ENCODE measurements around the gene ADARB1. TPM values are rescaled to one million over a fixed set of nuclear protein-coding genes. Genes with fewer than 3 reads are reported as not detected.

ADARB1 gene
- total and polyA plus RNA-seq, 2 experiments from 2014 or later, result 16.0 to 17.3 TPM

- Histone ChIP-seq H3K4me3 (no peak overlapping the region), H3K27ac (no peak overlapping the region), H4K20me1 (ENCODE audit: insufficient read depth, poor library complexity, severe bottlenecking) (no peaks in the 10 kb centered on the region), H3K27me3 (no peaks in the 10 kb centered on the region), H3K4me2 (no peak overlapping the region), H3K9me2 (replicated peaks; ENCODE audit: insufficient read depth) (no peaks in the 10 kb centered on the region), H3K9me3 (ENCODE audit: low read depth) (peaks cover 26% of the 10 kb centered on the region), H3K36me3 (replicated peaks; ENCODE audit: insufficient read depth, low read depth) (no peaks in the 10 kb centered on the region), H2AFZ (no peak overlapping the region), H3K4me1 (ENCODE audit: insufficient read depth) (no peaks in the 10 kb centered on the region), H3K79me2 (no peaks in the 10 kb centered on the region)
- DNase-seq (ENCODE audit: low spot score), result no peak
- WGBS (ENCODE audit: low lambda C conversion rate, missing lambda C conversion rate), result 96% methylated on average over 2 of the region's 2 CpGs
- no peak for TF ChIP-seq EZH2phosphoT487 (IDR thresholded peaks at IDR 0.05; ENCODE audit: low read depth, severe bottlenecking, unreplicated experiment)
Measured at GRCh38 chr21:45190013-45190412, 115.6 kb downstream of the ADARB1 start.

- WGBS (ENCODE audit: low lambda C conversion rate, missing lambda C conversion rate), result 68% methylated on average over 3 of the region's 3 CpGs
- Histone ChIP-seq H3K9me3 (ENCODE audit: low read depth) (peaks cover 11% of the 10 kb centered on the region), H2AFZ (no peak overlapping the region), H3K4me3 (no peak overlapping the region), H4K20me1 (ENCODE audit: insufficient read depth, poor library complexity, severe bottlenecking) (no peaks in the 10 kb centered on the region), H3K36me3 (replicated peaks; ENCODE audit: insufficient read depth, low read depth) (no peaks in the 10 kb centered on the region), H3K79me2 (no peaks in the 10 kb centered on the region), H3K27me3 (no peaks in the 10 kb centered on the region), H3K4me2 (no peak overlapping the region), H3K27ac (no peak overlapping the region), H3K4me1 (ENCODE audit: insufficient read depth) (no peaks in the 10 kb centered on the region), H3K9me2 (replicated peaks; ENCODE audit: insufficient read depth) (no peaks in the 10 kb centered on the region)
- TF ChIP-seq EZH2 (IDR thresholded peaks at IDR 0.05; ENCODE audit: borderline replicate concordance), result no peak
- TF ChIP-seq EZH2phosphoT487 (IDR thresholded peaks at IDR 0.05; ENCODE audit: low read depth, severe bottlenecking, unreplicated experiment), result no peak
- TF ChIP-seq CTCF (IDR thresholded peaks at IDR 0.05; ENCODE audit: poor library complexity), result no peak
- DNase-seq (ENCODE audit: low spot score), result no peak
Measured at GRCh38 chr21:45192332-45192731, 118.0 kb downstream of the ADARB1 start.

GRCh38 chr21:45196620-45197019 is 122.2 kb downstream of the ADARB1 start:
- 93% methylated on average over 5 of the region's 5 CpGs for WGBS (ENCODE audit: low lambda C conversion rate, missing lambda C conversion rate)
- no peaks in the 10 kb centered on the region for H3K27me3 ChIP-seq
- H3K4me1 ChIP-seq (ENCODE audit: insufficient read depth), result no peaks in the 10 kb centered on the region
- no peak overlapping the region for H2AFZ ChIP-seq
- no peak overlapping the region for H3K4me3 ChIP-seq
- no peaks in the 10 kb centered on the region for H3K36me3 ChIP-seq (replicated peaks; ENCODE audit: insufficient read depth, low read depth)
- no peak overlapping the region for H3K27ac ChIP-seq
- TF ChIP-seq CTCF (IDR thresholded peaks at IDR 0.05; ENCODE audit: poor library complexity) (no peak), EZH2phosphoT487 (IDR thresholded peaks at IDR 0.05; ENCODE audit: low read depth, severe bottlenecking, unreplicated experiment) (no peak)
- no peaks in the 10 kb centered on the region for H3K79me2 ChIP-seq
- DNase-seq (ENCODE audit: low spot score), result no peak
- no peaks in the 10 kb centered on the region for H4K20me1 ChIP-seq (ENCODE audit: insufficient read depth, poor library complexity, severe bottlenecking)
- no peaks in the 10 kb centered on the region for H3K9me2 ChIP-seq (replicated peaks; ENCODE audit: insufficient read depth)
- no peaks in the 10 kb centered on the region for H3K9me3 ChIP-seq (ENCODE audit: low read depth)
- H3K4me2 ChIP-seq, result no peak overlapping the region

DNA sequence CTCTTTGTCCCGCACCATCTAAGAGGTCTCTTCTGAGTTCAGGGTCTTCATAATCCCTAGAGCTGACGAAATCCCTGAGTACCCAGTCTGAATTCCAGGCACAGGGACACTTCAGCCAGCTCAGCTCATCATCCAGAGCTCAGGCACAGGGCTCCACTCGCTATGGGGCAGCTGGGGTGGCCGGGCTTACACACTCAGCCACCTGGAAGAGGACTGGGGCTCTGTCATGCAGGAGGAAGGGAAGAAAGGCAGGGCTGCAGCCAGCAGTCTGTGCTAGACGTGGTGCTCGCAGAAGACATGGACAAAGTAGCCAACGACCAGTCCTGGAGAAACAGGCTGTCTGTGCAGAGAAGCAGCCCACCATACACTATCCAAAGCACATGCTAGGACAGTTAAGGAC is 124.8 kb downstream of the ADARB1 start:
- Histone ChIP-seq H2AFZ (no peak overlapping the region), H3K9me2 (replicated peaks; ENCODE audit: insufficient read depth) (no peaks in the 10 kb centered on the region), H3K27ac (no peak overlapping the region), H3K4me2 (no peak overlapping the region), H4K20me1 (ENCODE audit: insufficient read depth, poor library complexity, severe bottlenecking) (no peaks in the 10 kb centered on the region), H3K36me3 (replicated peaks; ENCODE audit: insufficient read depth, low read depth) (no peaks in the 10 kb centered on the region), H3K27me3 (no peaks in the 10 kb centered on the region), H3K79me2 (no peaks in the 10 kb centered on the region), H3K9me3 (ENCODE audit: low read depth) (no peaks in the 10 kb centered on the region), H3K4me3 (no peak overlapping the region), H3K4me1 (ENCODE audit: insufficient read depth) (no peaks in the 10 kb centered on the region)
- WGBS (ENCODE audit: low lambda C conversion rate, missing lambda C conversion rate), result 94% methylated on average over 7 of the region's 7 CpGs
- DNase-seq (ENCODE audit: low spot score), result no peak
- TF ChIP-seq EZH2phosphoT487 (IDR thresholded peaks at IDR 0.05; ENCODE audit: low read depth, severe bottlenecking, unreplicated experiment) (no peak), CTCF (IDR thresholded peaks at IDR 0.05; ENCODE audit: poor library complexity) (no peak), EZH2 (IDR thresholded peaks at IDR 0.05; ENCODE audit: borderline replicate concordance) (no peak)
